DND-41 (cell line): Measurements from ENCODE around the gene EXOC4.

ENCODE experiments used
- EZH2 ChIP-seq: IDR thresholded peaks from 3 replicates; pipeline ENCODE4 v1.6.1; 2012; ENCODE audit warnings: borderline replicate concordance, low read depth, mild to moderate bottlenecking, moderate library complexity, low read length, inconsistent platforms; ENCODE audit not compliant: severe bottlenecking
- TF ChIP-seq, protein P1 (sequence below): IDR thresholded peaks from 2 replicates; pipeline ENCODE4 v1.5.1; 2012; ENCODE audit warnings: borderline replicate concordance, low read length, moderate library complexity, mild to moderate bottlenecking; ENCODE audit not compliant: poor library complexity, severe bottlenecking; ENCODE audit errors: extremely low read depth

DNA sequence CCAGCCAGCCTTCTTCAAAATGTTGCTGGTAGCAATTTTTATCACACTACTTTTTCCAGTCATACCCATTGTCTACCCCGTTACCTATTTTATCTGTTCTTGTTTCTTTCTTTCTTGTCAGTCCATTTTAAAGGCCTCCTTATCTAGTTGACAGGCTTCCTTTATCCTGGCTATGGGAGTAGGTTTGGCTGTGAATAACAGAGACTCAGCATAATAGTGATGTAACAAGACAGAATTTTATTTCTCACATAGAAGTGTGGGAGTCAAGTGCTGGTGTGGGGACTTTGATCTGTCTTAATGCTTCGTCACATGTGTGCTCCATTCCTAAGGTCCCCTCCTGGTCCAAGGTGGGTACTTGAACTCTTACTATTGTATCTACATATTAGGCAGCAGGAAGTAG lies 283.6 kb downstream of the EXOC4 start:
- TF ChIP-seq, protein P1, sequence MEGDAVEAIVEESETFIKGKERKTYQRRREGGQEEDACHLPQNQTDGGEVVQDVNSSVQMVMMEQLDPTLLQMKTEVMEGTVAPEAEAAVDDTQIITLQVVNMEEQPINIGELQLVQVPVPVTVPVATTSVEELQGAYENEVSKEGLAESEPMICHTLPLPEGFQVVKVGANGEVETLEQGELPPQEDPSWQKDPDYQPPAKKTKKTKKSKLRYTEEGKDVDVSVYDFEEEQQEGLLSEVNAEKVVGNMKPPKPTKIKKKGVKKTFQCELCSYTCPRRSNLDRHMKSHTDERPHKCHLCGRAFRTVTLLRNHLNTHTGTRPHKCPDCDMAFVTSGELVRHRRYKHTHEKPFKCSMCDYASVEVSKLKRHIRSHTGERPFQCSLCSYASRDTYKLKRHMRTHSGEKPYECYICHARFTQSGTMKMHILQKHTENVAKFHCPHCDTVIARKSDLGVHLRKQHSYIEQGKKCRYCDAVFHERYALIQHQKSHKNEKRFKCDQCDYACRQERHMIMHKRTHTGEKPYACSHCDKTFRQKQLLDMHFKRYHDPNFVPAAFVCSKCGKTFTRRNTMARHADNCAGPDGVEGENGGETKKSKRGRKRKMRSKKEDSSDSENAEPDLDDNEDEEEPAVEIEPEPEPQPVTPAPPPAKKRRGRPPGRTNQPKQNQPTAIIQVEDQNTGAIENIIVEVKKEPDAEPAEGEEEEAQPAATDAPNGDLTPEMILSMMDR, result no peak
- no peak for TF ChIP-seq EZH2
